Neural cell (in vitro differentiated cells): ENCODE data around the gene MRRF.

ENCODE experiments used
- EP300 ChIP-seq: fragments of 450-650 bp; conservative IDR thresholded peaks from 2 replicates; pipeline ENCODE4 v1.6.1; 2014; ENCODE audit warnings: antibody characterized with exemption, mild to moderate bottlenecking, moderate library complexity; ENCODE audit not compliant: poor library complexity, severe bottlenecking
- EZH2 ChIP-seq: fragments of 200-600, 300-800 bp; shearing (Covaris generic), sonication (generic); IDR thresholded peaks from 2 replicates; pipeline ENCODE4 v1.6.1; 2014; ENCODE audit warnings: antibody characterized with exemption, low read length, borderline replicate concordance, mild to moderate bottlenecking; ENCODE audit not compliant: insufficient read depth, poor library complexity, severe bottlenecking
- MXI1 ChIP-seq: fragments of 450-650 bp; conservative IDR thresholded peaks from 2 replicates; pipeline ENCODE4 v1.6.1; 2014; ENCODE audit warnings: antibody characterized with exemption, mild to moderate bottlenecking; ENCODE audit not compliant: poor library complexity, severe bottlenecking
- POLR2AphosphoS5 ChIP-seq: IDR thresholded peaks from 2 replicates; pipeline ENCODE4 v1.6.1; 2012
- RAD21 ChIP-seq: fragments of 450-650 bp; conservative IDR thresholded peaks from 2 replicates; pipeline ENCODE4 v1.6.1; 2014; ENCODE audit warnings: antibody characterized with exemption, mild to moderate bottlenecking, moderate library complexity
- TF ChIP-seq, protein P1 (sequence below): fragments of 450-650 bp; IDR thresholded peaks from 2 replicates; pipeline ENCODE4 v1.5.1; 2014; ENCODE audit warnings: antibody characterized with exemption, mild to moderate bottlenecking, moderate library complexity; ENCODE audit not compliant: poor library complexity, severe bottlenecking
- TF ChIP-seq, protein P2 (sequence below): IDR thresholded peaks from 2 replicates; pipeline ENCODE4 v1.6.1; 2012; ENCODE audit warnings: borderline replicate concordance

DNA sequence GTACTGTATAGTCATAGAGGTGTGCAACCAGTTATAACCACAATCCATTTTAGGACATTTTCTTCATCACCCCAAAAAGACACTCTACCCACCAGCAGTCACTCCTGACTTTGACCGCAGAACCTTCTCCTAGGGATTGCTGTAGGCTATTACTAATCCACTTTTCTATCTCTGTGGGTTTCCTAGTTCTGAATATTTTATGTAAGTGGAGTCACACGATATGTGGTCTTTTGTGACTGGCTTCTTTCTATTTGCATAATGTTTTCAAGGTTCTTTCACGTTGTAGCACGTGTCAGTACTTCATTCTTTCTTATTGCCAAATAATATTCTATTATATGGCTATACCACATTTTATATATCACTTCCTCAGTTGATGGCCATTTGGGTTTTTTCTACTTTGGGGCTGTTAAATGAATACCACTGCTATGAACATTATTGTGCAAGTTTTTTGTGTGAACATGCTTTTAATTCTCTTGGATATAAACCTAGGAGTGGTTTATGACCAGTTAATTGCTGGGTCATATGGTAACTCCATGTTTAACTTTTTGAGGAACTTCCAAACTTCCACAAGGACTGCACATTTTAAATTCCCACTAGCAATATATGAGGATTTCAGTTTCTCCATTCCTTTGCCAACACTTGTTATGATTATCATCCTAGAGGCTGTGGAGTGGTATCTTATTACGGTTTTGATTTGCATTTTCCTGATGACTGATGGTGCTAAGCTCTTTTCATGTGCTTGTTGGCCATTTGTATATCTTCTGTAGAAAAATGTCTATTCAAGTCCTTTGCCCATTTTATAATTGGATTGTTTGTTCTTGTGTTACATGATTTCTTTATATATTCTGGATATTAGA is 37.8 kb downstream of the MRRF start:
- TF ChIP-seq, protein P1, sequence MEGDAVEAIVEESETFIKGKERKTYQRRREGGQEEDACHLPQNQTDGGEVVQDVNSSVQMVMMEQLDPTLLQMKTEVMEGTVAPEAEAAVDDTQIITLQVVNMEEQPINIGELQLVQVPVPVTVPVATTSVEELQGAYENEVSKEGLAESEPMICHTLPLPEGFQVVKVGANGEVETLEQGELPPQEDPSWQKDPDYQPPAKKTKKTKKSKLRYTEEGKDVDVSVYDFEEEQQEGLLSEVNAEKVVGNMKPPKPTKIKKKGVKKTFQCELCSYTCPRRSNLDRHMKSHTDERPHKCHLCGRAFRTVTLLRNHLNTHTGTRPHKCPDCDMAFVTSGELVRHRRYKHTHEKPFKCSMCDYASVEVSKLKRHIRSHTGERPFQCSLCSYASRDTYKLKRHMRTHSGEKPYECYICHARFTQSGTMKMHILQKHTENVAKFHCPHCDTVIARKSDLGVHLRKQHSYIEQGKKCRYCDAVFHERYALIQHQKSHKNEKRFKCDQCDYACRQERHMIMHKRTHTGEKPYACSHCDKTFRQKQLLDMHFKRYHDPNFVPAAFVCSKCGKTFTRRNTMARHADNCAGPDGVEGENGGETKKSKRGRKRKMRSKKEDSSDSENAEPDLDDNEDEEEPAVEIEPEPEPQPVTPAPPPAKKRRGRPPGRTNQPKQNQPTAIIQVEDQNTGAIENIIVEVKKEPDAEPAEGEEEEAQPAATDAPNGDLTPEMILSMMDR = no peak
- TF ChIP-seq EZH2 = no peak
- TF ChIP-seq, protein P2, sequence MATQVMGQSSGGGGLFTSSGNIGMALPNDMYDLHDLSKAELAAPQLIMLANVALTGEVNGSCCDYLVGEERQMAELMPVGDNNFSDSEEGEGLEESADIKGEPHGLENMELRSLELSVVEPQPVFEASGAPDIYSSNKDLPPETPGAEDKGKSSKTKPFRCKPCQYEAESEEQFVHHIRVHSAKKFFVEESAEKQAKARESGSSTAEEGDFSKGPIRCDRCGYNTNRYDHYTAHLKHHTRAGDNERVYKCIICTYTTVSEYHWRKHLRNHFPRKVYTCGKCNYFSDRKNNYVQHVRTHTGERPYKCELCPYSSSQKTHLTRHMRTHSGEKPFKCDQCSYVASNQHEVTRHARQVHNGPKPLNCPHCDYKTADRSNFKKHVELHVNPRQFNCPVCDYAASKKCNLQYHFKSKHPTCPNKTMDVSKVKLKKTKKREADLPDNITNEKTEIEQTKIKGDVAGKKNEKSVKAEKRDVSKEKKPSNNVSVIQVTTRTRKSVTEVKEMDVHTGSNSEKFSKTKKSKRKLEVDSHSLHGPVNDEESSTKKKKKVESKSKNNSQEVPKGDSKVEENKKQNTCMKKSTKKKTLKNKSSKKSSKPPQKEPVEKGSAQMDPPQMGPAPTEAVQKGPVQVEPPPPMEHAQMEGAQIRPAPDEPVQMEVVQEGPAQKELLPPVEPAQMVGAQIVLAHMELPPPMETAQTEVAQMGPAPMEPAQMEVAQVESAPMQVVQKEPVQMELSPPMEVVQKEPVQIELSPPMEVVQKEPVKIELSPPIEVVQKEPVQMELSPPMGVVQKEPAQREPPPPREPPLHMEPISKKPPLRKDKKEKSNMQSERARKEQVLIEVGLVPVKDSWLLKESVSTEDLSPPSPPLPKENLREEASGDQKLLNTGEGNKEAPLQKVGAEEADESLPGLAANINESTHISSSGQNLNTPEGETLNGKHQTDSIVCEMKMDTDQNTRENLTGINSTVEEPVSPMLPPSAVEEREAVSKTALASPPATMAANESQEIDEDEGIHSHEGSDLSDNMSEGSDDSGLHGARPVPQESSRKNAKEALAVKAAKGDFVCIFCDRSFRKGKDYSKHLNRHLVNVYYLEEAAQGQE = no peak
- no peak for TF ChIP-seq POLR2AphosphoS5
- no peak for TF ChIP-seq EP300
- no peak for TF ChIP-seq MXI1
- TF ChIP-seq RAD21 = no peak
